ENCODE measurements around the gene TTC3.

DNA sequence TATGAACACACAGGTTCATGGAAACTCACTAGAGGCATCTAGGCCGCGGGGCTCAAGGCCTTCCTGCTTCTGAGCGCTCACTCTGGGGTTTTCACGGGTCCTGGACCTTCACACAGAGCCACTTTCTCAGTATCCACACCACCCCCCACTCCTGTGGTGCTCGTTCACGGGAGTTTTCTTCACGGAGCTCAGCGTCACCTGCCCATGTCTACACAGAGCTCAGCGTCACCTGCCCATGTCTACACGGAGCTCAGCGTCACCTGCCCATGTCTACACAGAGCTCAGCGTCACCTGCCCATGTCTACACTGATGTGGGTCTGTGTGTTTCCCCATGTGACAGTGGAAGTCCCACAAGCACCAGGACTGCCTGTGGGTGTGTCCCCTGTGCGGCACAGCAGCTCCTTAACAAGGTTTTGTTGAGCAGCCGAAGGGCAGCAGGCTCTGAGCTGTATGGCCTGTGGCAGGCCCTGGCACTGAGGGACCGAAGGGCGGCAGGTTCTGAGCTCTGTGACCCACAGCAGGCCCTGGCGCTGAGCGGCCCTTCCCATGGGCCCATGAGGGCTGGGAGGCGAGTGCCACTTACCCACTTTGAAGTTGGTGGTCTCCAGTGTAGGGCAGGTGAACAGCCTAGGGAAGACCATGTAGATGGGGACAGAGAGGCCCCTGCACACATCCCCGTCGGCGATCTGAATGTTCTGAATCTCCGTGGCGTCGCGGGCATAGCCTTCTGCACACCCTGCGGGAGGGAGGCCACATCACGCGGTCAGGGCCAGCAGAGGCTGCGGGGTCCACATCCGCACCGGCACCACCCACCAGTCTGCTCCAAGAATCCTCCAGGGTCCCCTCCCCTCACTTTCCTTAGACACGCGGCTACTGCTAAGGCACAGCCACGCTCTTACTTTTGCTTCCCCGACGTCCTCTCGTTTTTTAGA lies 154.3 kb downstream of the TTC3 start:
- TF ChIP-seq ZNF274 (IDR thresholded peaks at IDR 0.05; ENCODE audit: borderline replicate concordance, low read depth, low read length) (no peak), USF1 (CRISPR knock-in tag; IDR thresholded peaks at IDR 0.05) (no peak), CREB1 (IDR thresholded peaks at IDR 0.05) (no peak), CREB1 (CRISPR knock-in tag; IDR thresholded peaks at IDR 0.05) (no peak), FOXP1 (CRISPR knock-in tag; IDR thresholded peaks at IDR 0.05) (no peak), YY1 (IDR thresholded peaks at IDR 0.05; ENCODE audit: borderline replicate concordance in 1 of 3, control insufficient read depth in 1 of 3, extremely low read depth in 1 of 3, insufficient read depth in 3 of 3, insufficient read length in 1 of 3, insufficient replicate concordance in 2 of 3, low read depth in 1 of 3, low read length in 2 of 3) (no peak)
- TF ChIP-seq, protein P1, sequence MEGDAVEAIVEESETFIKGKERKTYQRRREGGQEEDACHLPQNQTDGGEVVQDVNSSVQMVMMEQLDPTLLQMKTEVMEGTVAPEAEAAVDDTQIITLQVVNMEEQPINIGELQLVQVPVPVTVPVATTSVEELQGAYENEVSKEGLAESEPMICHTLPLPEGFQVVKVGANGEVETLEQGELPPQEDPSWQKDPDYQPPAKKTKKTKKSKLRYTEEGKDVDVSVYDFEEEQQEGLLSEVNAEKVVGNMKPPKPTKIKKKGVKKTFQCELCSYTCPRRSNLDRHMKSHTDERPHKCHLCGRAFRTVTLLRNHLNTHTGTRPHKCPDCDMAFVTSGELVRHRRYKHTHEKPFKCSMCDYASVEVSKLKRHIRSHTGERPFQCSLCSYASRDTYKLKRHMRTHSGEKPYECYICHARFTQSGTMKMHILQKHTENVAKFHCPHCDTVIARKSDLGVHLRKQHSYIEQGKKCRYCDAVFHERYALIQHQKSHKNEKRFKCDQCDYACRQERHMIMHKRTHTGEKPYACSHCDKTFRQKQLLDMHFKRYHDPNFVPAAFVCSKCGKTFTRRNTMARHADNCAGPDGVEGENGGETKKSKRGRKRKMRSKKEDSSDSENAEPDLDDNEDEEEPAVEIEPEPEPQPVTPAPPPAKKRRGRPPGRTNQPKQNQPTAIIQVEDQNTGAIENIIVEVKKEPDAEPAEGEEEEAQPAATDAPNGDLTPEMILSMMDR (IDR thresholded peaks at IDR 0.05 in 2 of 3, conservative IDR thresholded peaks at IDR 0.05 in 1 of 3; ENCODE audit: insufficient read depth in 2 of 3, low read depth in 1 of 3, low read length in 3 of 3), result no peak
- TF ChIP-seq, protein P2, sequence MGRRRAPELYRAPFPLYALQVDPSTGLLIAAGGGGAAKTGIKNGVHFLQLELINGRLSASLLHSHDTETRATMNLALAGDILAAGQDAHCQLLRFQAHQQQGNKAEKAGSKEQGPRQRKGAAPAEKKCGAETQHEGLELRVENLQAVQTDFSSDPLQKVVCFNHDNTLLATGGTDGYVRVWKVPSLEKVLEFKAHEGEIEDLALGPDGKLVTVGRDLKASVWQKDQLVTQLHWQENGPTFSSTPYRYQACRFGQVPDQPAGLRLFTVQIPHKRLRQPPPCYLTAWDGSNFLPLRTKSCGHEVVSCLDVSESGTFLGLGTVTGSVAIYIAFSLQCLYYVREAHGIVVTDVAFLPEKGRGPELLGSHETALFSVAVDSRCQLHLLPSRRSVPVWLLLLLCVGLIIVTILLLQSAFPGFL (CRISPR knock-in tag; IDR thresholded peaks at IDR 0.05), result no peak
